A673 (cell line): ENCODE data around the gene DBF4.

ENCODE experiments used
- EZH2 ChIP-seq: fragments of 200-600 bp; sonication (generic); IDR thresholded peaks from 2 replicates; pipeline ENCODE4 v1.6.1; 2017; ENCODE audit warnings: borderline replicate concordance, low read depth, mild to moderate bottlenecking, mixed read lengths, antibody characterized with exemption, low read length; ENCODE audit not compliant: poor library complexity, severe bottlenecking
- TF ChIP-seq, protein P1 (sequence below): fragments of 300-800, 200-600 bp; sonication (generic); conservative IDR thresholded peaks from 2 replicates; pipeline ENCODE4 v1.5.1; 2017; ENCODE audit warnings: low read depth, mild to moderate bottlenecking, antibody characterized with exemption, low read length, moderate library complexity, mixed read lengths

DNA sequence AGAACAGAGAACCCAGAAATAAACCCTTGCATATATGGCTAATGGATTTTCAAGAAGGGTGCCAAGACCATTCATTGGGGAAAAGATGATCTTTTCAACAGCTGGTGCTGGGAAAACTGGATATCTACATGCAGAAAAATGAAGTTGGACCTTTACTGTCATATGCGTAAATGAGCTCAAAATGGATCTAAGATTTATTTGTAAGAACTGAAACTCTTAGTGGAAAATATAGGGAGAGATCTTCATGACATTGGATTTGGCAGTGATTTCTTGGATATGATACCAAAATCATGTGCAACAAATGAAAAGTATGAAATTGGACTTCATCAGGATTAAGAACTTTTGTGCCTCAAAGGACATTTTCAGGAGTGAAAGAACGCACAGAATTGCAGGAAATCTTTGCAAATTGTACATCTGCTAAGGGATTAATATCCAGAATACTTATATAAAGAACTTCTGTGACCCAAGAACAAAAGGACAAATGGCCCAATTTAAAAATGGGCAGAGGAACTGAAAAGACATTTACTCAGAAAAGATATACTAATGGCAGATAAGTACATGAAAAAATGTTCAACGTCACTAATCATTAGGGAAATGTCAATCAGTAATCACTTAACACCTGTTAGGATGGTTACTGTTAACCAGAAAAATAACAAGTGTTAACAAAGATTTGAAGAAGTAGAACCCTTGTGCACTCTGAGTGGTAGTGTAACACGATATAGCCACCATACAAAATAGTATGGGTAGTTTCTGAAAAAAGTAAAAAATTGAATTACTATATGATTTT lies 6.1 kb downstream of the DBF4 start:
- TF ChIP-seq, protein P1, sequence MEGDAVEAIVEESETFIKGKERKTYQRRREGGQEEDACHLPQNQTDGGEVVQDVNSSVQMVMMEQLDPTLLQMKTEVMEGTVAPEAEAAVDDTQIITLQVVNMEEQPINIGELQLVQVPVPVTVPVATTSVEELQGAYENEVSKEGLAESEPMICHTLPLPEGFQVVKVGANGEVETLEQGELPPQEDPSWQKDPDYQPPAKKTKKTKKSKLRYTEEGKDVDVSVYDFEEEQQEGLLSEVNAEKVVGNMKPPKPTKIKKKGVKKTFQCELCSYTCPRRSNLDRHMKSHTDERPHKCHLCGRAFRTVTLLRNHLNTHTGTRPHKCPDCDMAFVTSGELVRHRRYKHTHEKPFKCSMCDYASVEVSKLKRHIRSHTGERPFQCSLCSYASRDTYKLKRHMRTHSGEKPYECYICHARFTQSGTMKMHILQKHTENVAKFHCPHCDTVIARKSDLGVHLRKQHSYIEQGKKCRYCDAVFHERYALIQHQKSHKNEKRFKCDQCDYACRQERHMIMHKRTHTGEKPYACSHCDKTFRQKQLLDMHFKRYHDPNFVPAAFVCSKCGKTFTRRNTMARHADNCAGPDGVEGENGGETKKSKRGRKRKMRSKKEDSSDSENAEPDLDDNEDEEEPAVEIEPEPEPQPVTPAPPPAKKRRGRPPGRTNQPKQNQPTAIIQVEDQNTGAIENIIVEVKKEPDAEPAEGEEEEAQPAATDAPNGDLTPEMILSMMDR: no peak
- TF ChIP-seq EZH2: no peak
